K562 (cell line): ENCODE measurements around the gene MEIS1. TPM values are rescaled to one million over a fixed set of nuclear protein-coding genes. Genes with fewer than 3 reads are reported as not detected.

Experiments used
- ATAC-seq: fragments of 200-7000 bp; cut with Tn5 transposase; 3 replicates; pipeline ENCODE4 v1.9.1; 2020; ENCODE audit warnings: moderate library complexity
- BruUV-seq: library from RNA; stranded (reverse); fragments of 400-500 nt; replicated peaks from 2 replicates; lab custom pipeline; 2021; lab: Mats Ljungman, UMichigan
- CTCF ChIA-PET: fragments of 300-600 bp; formaldehyde crosslinking; extraction: SDS; loops from one replicate; lab custom pipeline; 2021; ENCODE audit warnings: low intra/inter-chr PET ratio; lab: Yijun Ruan, JAX
- POLR2A ChIA-PET: fragments of 300-600, 350-650 bp; sonication (Branson Sonifier 250); formaldehyde crosslinking; extraction: SDS; loops from one replicate; lab custom pipeline; 2021; ENCODE audit warnings: antibody characterized with exemption, inconsistent platforms; lab: Yijun Ruan, JAX
- DNase-seq, 4 experiments: peaks; one replicate each; pipeline versions ENCODE4 v3.0.0 to v3.0.0-alpha.2; 2011 to 2018; ENCODE audit warnings: low spot score in 3 of 4, mixed read lengths in 3 of 4; ENCODE audit errors: extremely low read depth in 1 of 4
- FAIRE-seq: peaks from 2 replicates; lab custom pipeline; 2011; peaks lifted over from hg19 to GRCh38; lab: Jason Lieb, UNC
- H2AFZ ChIP-seq: 2 replicates; pipeline ENCODE4 v1.6.0; 2011; ENCODE audit warnings: low read depth, low read length, control low read depth, inconsistent platforms
- H3K27ac ChIP-seq: fragments of 200-600 bp; 3 replicates; pipeline ENCODE4 v1.8.0; 2011; ENCODE audit warnings: low read depth, mild to moderate bottlenecking, control low read depth, inconsistent platforms, low read length, moderate library complexity, mixed read lengths; ENCODE audit errors: extremely low read depth
- H3K27me3 ChIP-seq, 2 experiments: fragments of 300-600 bp in 1 of 2; 2 replicates in 1 of 2; 3 replicates in 1 of 2; pipeline versions ENCODE4 v1.6.0 to v1.8.0; 2011; ENCODE audit warnings: inconsistent platforms in 2 of 2, low read length in 2 of 2, mild to moderate bottlenecking in 1 of 2, mixed read lengths in 1 of 2, moderate library complexity in 1 of 2; ENCODE audit not compliant: control insufficient read depth in 2 of 2, insufficient read depth in 2 of 2
- H3K36me3 ChIP-seq: fragments of 300-600 bp; 3 replicates; pipeline ENCODE4 v1.8.0; 2011; ENCODE audit warnings: mild to moderate bottlenecking, low read length, inconsistent platforms; ENCODE audit not compliant: control insufficient read depth, insufficient read depth
- H3K4me1 ChIP-seq, 2 experiments: fragments of 200-600 bp in 1 of 2; replicated peaks in 1 of 2; 2 replicates in 1 of 2; 3 replicates in 1 of 2; pipeline versions ENCODE4 v1.5.1 to v1.8.0; 2011; ENCODE audit warnings: inconsistent platforms in 2 of 2, low read length in 2 of 2, mild to moderate bottlenecking in 1 of 2, mixed read lengths in 1 of 2, moderate library complexity in 1 of 2; ENCODE audit not compliant: control insufficient read depth in 2 of 2, insufficient read depth in 2 of 2
- H3K4me2 ChIP-seq: 2 replicates; pipeline ENCODE4 v1.6.1; 2011; ENCODE audit warnings: low read length, control low read depth, inconsistent platforms, mixed read lengths; ENCODE audit not compliant: insufficient read depth
- H3K4me3 ChIP-seq: fragments of 200-600 bp; sonication (generic), shearing (Covaris generic); 2 replicates; pipeline ENCODE4 v1.5.1; 2016; ENCODE audit warnings: control low read depth, inconsistent platforms
- H3K79me2 ChIP-seq: fragments of 200-600 bp; 3 replicates; pipeline ENCODE4 v1.8.0; 2011; ENCODE audit warnings: low read length, inconsistent platforms; ENCODE audit not compliant: control insufficient read depth, insufficient read depth
- H3K9ac ChIP-seq, 2 experiments: 2 replicates each; pipeline versions ENCODE4 v1.6.0 to v1.6.1; 2011; ENCODE audit warnings: low read depth in 2 of 2, low read length in 2 of 2, control low read depth in 1 of 2, inconsistent platforms in 1 of 2, mild to moderate bottlenecking in 1 of 2, mixed read lengths in 1 of 2; ENCODE audit not compliant: insufficient read depth in 1 of 2
- H3K9me1 ChIP-seq: one replicate; pipeline ENCODE4 v1.6.0; 2011; ENCODE audit warnings: inconsistent platforms, mild to moderate bottlenecking, low read length, moderate library complexity; ENCODE audit not compliant: control insufficient read depth, insufficient read depth
- H3K9me3 ChIP-seq: replicated peaks from 2 replicates; pipeline ENCODE4 v1.5.1; 2011; ENCODE audit warnings: low read depth, low read length, inconsistent platforms; ENCODE audit not compliant: control insufficient read depth, insufficient read depth
- H4K20me1 ChIP-seq: replicated peaks from 2 replicates; pipeline ENCODE4 v1.6.1; 2011; ENCODE audit warnings: low read length, inconsistent platforms, mixed read lengths; ENCODE audit not compliant: control insufficient read depth, insufficient read depth
- CBX2 ChIP-seq: fragments of 200-600 bp; sonication (generic); IDR thresholded peaks from one replicate; pipeline ENCODE4 v1.6.1; 2012; ENCODE audit warnings: mild to moderate bottlenecking, low read length, inconsistent platforms; ENCODE audit not compliant: insufficient read depth, poor library complexity, severe bottlenecking
- IFI16 ChIP-seq: fragments of 250-450 bp; sonication (Bioruptor Pico); IDR thresholded peaks from 2 replicates; pipeline ENCODE4 v2.1.2; 2022; ENCODE audit warnings: mild to moderate bottlenecking, inconsistent platforms
- KAT8 ChIP-seq: fragments of 450-650 bp; IDR thresholded peaks from 2 replicates; pipeline ENCODE4 v1.6.1; 2016; ENCODE audit warnings: low read depth, mild to moderate bottlenecking
- MIER1 ChIP-seq: fragments of 450-650 bp; IDR thresholded peaks from 2 replicates; pipeline ENCODE4 v1.6.1; 2016; ENCODE audit warnings: antibody characterized with exemption, mild to moderate bottlenecking, low read depth
- MNT ChIP-seq, 2 experiments: fragments of 450-650 bp; conservative IDR thresholded peaks; 2 replicates each; pipeline ENCODE4 v1.6.1; 2017; ENCODE audit warnings: mild to moderate bottlenecking in 2 of 2, moderate library complexity in 2 of 2
- PATZ1 ChIP-seq: fragments of 250-450 bp; sonication (Bioruptor Pico); IDR thresholded peaks from 2 replicates; pipeline ENCODE4 v1.5.0; 2020; ENCODE audit warnings: mild to moderate bottlenecking, borderline replicate concordance
- RFX5 ChIP-seq: IDR thresholded peaks from 2 replicates; pipeline ENCODE4 v1.6.1; 2011; ENCODE audit warnings: low read depth, mild to moderate bottlenecking, improper control_type of control experiment, low read length
- SPI1 ChIP-seq: IDR thresholded peaks from 2 replicates; pipeline ENCODE4 v1.6.1; 2011; ENCODE audit warnings: low read depth, low read length, control low read depth, borderline replicate concordance
- TAF9B ChIP-seq: fragments of 450-650 bp; IDR thresholded peaks from 2 replicates; pipeline ENCODE4 v1.6.1; 2018; ENCODE audit warnings: mild to moderate bottlenecking; ENCODE audit not compliant: partially characterized antibody
- TCF7 ChIP-seq: sonication (generic); IDR thresholded peaks from 2 replicates; pipeline ENCODE4 v1.6.1; 2016; ENCODE audit warnings: antibody characterized with exemption, borderline replicate concordance
- ZBTB1 ChIP-seq: sonication (generic); formaldehyde crosslinking; IDR thresholded peaks from 2 replicates; pipeline ENCODE4 v1.8.1; 2023; ENCODE audit warnings: missing genetic modification reagents, low read depth, mild to moderate bottlenecking, borderline replicate concordance
- ZC3H8 ChIP-seq: fragments of 450-650 bp; IDR thresholded peaks from 2 replicates; pipeline ENCODE4 v1.6.1; 2017
- WGBS: fragments of 100-300 bp; shearing (Covaris generic); methylation state at CpG from one replicate; pipeline ENCODE4 v1.1.6; 2016; ENCODE audit warnings: low coverage, mixed read lengths; ENCODE audit not compliant: insufficient coverage; ENCODE audit errors: missing lambda C conversion rate; 5-methylcytosine and 5-hydroxymethylcytosine counted together
- in situ Hi-C: fragments of 300-500 bp; cut with MboI; formaldehyde crosslinking; loops from 4 replicates; pipeline ENCODE4 v1.15.0; 2018; ENCODE audit warnings: inconsistent platforms, mixed read lengths
- intact Hi-C: fragments of 100-400 bp; cut with micrococcal nuclease; formaldehyde crosslinking; loops from 2 replicates; pipeline ENCODE4 v1.14.2; 2022
- polyA plus RNA-seq, 8 experiments: library from polyadenylated mRNA; depleted of rRNA in 4 of 8; stranded (reverse) in 5 of 8; unstranded in 3 of 8; fragments of >200 nt; fragmentation: Nextera tagmentation in 2 of 8; fragmentation: Illumina TruSeq in 1 of 8; extraction: Ambion mirVana in 2 of 8; extraction: Trizol in 1 of 8; gene quantifications; 2 replicates each; pipeline versions ENCODE4 v1.2.1 to v1.2.3, GENCODE V29; 2011 to 2014; ENCODE audit warnings: inconsistent platforms in 1 of 8, missing spikeins in 1 of 8
- total RNA-seq, 7 experiments: library from RNA; depleted of rRNA in 6 of 7; stranded (reverse); fragments of >200 nt in 6 of 7; fragmentation: Illumina TruSeq in 2 of 7; extraction: Trizol in 2 of 7; gene quantifications; 2 replicates each; pipeline versions ENCODE4 v1.2.1 to v1.2.3, GENCODE V29; 2011 to 2021; ENCODE audit warnings: low replicate concordance in 1 of 7
- TF ChIP-seq, protein P1 (sequence below): fragments of 450-650 bp; formaldehyde crosslinking; IDR thresholded peaks from 2 replicates; pipeline ENCODE4 v1.4.0; 2020; ENCODE audit warnings: mild to moderate bottlenecking, mixed read lengths

MEIS1 gene
- total and polyA plus RNA-seq, 9 of the 15 experiments (the other 6 are each of a cell fraction or from before 2014, with no cell fraction given): 2.3 to 9.0 (median 5.9) TPM

GRCh38 chr2:66531155-66531554, 96.2 kb downstream of the MEIS1 start:
- POLR2A ChIA-PET: interaction anchor here (0.6 to 0.9 kb wide), 2 partner anchors 9 to 167 kb away, joined by 4 to 5 read pairs; no protein-coding TSS in a partner anchor
- no peaks in the 10 kb centered on the region for H3K36me3 ChIP-seq
- no peaks in the 10 kb centered on the region for H3K9me1 ChIP-seq
- H3K27ac ChIP-seq: no peak overlapping the region
- no peak for FAIRE-seq
- no peak for DNase-seq
- no peak overlapping the region for H3K9ac ChIP-seq
- H3K79me2 ChIP-seq: no peaks in the 10 kb centered on the region
- intact Hi-C loops: no loop called here
- WGBS: 93% methylated on average over 1 of the region's 1 CpG
- no peaks in the 10 kb centered on the region for H3K9me3 ChIP-seq
- H3K27me3 ChIP-seq: no peaks in the 10 kb centered on the region
- CTCF ChIA-PET: no interaction called here
- no peak overlapping the region for H3K4me2 ChIP-seq
- no peak for ATAC-seq
- no peak overlapping the region for H3K4me3 ChIP-seq
- H3K4me1 ChIP-seq: peaks cover 0 to 3% of the 10 kb centered on the region in 2 experiments; a peak in 1 of 5 replicates
- no peak overlapping the region for H2AFZ ChIP-seq
- in situ Hi-C loops: no loop called here
- no TSS peak for BruUV-seq
- no peaks in the 10 kb centered on the region for H4K20me1 ChIP-seq
- no peak for TF ChIP-seq PATZ1
- no peak for TF ChIP-seq CBX2
- TF ChIP-seq MIER1: no peak
- no peak for TF ChIP-seq ZBTB1
- TF ChIP-seq ZC3H8: no peak
- no peak for TF ChIP-seq TCF7
- TF ChIP-seq RFX5: no peak
- TF ChIP-seq MNT (conservative IDR thresholded peaks at IDR 0.05): no peak
- TF ChIP-seq IFI16 (CRISPR knock-in tag): no peak
- TF ChIP-seq TAF9B: no peak
- TF ChIP-seq, protein P1, sequence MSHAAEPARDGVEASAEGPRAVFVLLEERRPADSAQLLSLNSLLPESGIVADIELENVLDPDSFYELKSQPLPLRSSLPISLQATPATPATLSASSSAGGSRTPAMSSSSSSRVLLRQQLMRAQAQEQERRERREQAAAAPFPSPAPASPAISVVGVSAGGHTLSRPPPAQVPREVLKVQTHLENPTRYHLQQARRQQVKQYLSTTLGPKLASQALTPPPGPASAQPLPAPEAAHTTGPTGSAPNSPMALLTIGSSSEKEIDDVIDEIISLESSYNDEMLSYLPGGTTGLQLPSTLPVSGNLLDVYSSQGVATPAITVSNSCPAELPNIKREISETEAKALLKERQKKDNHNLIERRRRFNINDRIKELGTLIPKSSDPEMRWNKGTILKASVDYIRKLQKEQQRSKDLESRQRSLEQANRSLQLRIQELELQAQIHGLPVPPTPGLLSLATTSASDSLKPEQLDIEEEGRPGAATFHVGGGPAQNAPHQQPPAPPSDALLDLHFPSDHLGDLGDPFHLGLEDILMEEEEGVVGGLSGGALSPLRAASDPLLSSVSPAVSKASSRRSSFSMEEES (CRISPR knock-in tag): no peak
- no peak for TF ChIP-seq SPI1
- no peak for TF ChIP-seq KAT8
